Endodermal cell (in vitro differentiated cells): ENCODE data around the gene RORB. TPM values are rescaled to one million over a fixed set of nuclear protein-coding genes. Genes with fewer than 3 reads are reported as not detected.

Source experiments
- DNase-seq: peaks from one replicate; pipeline ENCODE4 v3.0.0-alpha.2; 2017
- H3K27ac ChIP-seq: 2 replicates; pipeline ENCODE4 v1.5.1; 2013; ENCODE audit warnings: mild to moderate bottlenecking, low read depth, low read length, moderate library complexity
- H3K27me3 ChIP-seq: 2 replicates; pipeline ENCODE4 v1.6.1; 2013; ENCODE audit warnings: mild to moderate bottlenecking, low read length, moderate library complexity; ENCODE audit not compliant: insufficient read depth, control insufficient read depth, poor library complexity, severe bottlenecking
- H3K36me3 ChIP-seq: 2 replicates; pipeline ENCODE4 v1.7.0; 2013; ENCODE audit warnings: mild to moderate bottlenecking, low read length, moderate library complexity; ENCODE audit not compliant: control insufficient read depth, insufficient read depth
- H3K4me1 ChIP-seq: one replicate; pipeline ENCODE4 v1.7.0; 2013; ENCODE audit warnings: low read length; ENCODE audit not compliant: control insufficient read depth, insufficient read depth
- H3K4me3 ChIP-seq: 2 replicates; pipeline ENCODE4 v1.5.1; 2013; ENCODE audit warnings: mild to moderate bottlenecking, low read length, moderate library complexity
- H3K9ac ChIP-seq: 2 replicates; pipeline ENCODE4 v1.6.1; 2013; ENCODE audit warnings: mild to moderate bottlenecking, low read length, moderate library complexity; ENCODE audit not compliant: poor library complexity, severe bottlenecking; ENCODE audit errors: extremely low read depth
- H3K9me3 ChIP-seq: 2 replicates; pipeline ENCODE4 v1.6.1; 2013; ENCODE audit warnings: mild to moderate bottlenecking, low read length, moderate library complexity; ENCODE audit not compliant: control insufficient read depth
- H3K27ac Mint-ChIP-seq: 2 replicates; pipeline ENCODE4 v1.8.0; 2020; ENCODE audit warnings: mixed read lengths
- H3K27me3 Mint-ChIP-seq: 2 replicates; pipeline ENCODE4 v1.8.0; 2021; ENCODE audit warnings: mild to moderate bottlenecking, mixed read lengths; ENCODE audit not compliant: insufficient read depth
- H3K36me3 Mint-ChIP-seq: 2 replicates; pipeline ENCODE4 v1.8.0; 2020; ENCODE audit warnings: low read depth, mixed read lengths
- H3K4me1 Mint-ChIP-seq: 2 replicates; pipeline ENCODE4 v1.8.0; 2020; ENCODE audit warnings: mixed read lengths
- H3K4me3 Mint-ChIP-seq: 2 replicates; pipeline ENCODE4 v1.8.0; 2020; ENCODE audit warnings: mild to moderate bottlenecking, moderate library complexity, mixed read lengths
- H3K9me3 Mint-ChIP-seq: 2 replicates; pipeline ENCODE4 v1.8.0; 2020; ENCODE audit warnings: mild to moderate bottlenecking, mixed read lengths
- CTCF ChIP-seq: fragments of 200-600 bp; sonication (generic); conservative IDR thresholded peaks from 2 replicates; pipeline ENCODE4 v1.5.0; 2021; ENCODE audit warnings: antibody characterized with exemption, mild to moderate bottlenecking
- WGBS, 2 experiments: methylation state at CpG; one replicate each; pipeline versions ENCODE4 v1.1.5 to v1.1.7; 2013; ENCODE audit warnings: missing lambda C conversion rate in 2 of 2, mixed read lengths in 1 of 2; ENCODE audit not compliant: insufficient coverage in 1 of 2, insufficient read length in 1 of 2; 5-methylcytosine and 5-hydroxymethylcytosine counted together
- total RNA-seq, 2 donors: library from RNA; stranded (reverse); fragmentation: NEBNext Ultra II Directional in 1 of 2; extraction: Animal tissue kit (Norgen Biotek cat#: 25700) in 1 of 2; gene quantifications; 2 replicates in 1 of 2; 3 replicates in 1 of 2; pipeline ENCODE4 v1.2.1, GENCODE V29; 2021

Gene RORB
- total RNA-seq, 2 donors from 2014 or later: 0.18 to 0.88 TPM

- Histone ChIP-seq H3K9ac (no peak overlapping the region), H3K4me3 (no peak overlapping the region), H3K4me1 (no peaks in the 10 kb centered on the region), H3K27ac (no peak overlapping the region), H3K9me3 (no peaks in the 10 kb centered on the region), H3K27me3 (no peaks in the 10 kb centered on the region), H3K36me3 (no peaks in the 10 kb centered on the region)
- 100% methylated on average over 1 of the region's 4 CpGs for WGBS, 2 experiments
- no peaks in the 10 kb centered on the region for H3K27me3 Mint-ChIP-seq
- no peak overlapping the region for H3K4me3 Mint-ChIP-seq
- H3K4me1 Mint-ChIP-seq: peaks cover 3% of the 10 kb centered on the region
- no peaks in the 10 kb centered on the region for H3K9me3 Mint-ChIP-seq
- no peaks in the 10 kb centered on the region for H3K36me3 Mint-ChIP-seq
- H3K27ac Mint-ChIP-seq: no peak overlapping the region
- DNase-seq: no peak
- TF ChIP-seq CTCF: no peak
These were observed 16.1 kb downstream of the RORB start for GRCh38 chr9:74513221-74513620.

- Histone ChIP-seq H3K9ac (no peak overlapping the region), H3K36me3 (no peaks in the 10 kb centered on the region), H3K4me1 (no peaks in the 10 kb centered on the region), H3K27ac (no peak overlapping the region), H3K9me3 (no peaks in the 10 kb centered on the region), H3K4me3 (no peak overlapping the region), H3K27me3 (no peaks in the 10 kb centered on the region)
- TF ChIP-seq CTCF: no peak
- Mint-ChIP-seq H3K9me3 (no peaks in the 10 kb centered on the region), H3K4me1 (peaks cover 3% of the 10 kb centered on the region), H3K36me3 (no peaks in the 10 kb centered on the region), H3K4me3 (no peak overlapping the region), H3K27me3 (no peaks in the 10 kb centered on the region), H3K27ac (no peak overlapping the region)
- DNase-seq: no peak
- 71 to 96% methylated on average over 1 to 4 of the region's 4 CpGs for WGBS, 2 experiments
These were observed 20.1 kb downstream of the RORB start for GRCh38 chr9:74517188-74517587.

DNA sequence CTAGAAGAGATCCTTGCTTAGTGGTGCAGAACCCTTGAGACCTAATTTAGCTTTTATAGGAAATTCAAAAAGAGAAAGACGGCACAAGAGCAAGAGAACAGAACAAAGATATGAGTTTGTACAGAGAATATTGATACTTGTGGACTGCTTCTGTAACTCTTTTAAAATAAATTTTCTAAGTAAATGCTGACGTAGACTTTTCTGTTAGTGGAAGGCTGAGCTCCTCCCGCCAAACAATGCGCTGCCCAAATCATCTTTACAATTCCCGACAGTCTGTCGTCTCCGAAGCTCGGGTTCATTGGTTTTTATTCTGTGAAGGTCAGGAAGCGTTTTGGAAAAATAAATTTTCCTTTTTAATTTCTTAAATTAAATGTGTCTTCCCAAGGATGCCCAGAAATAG lies 22.3 kb downstream of the RORB start:
- Histone ChIP-seq H3K4me1 (no peaks in the 10 kb centered on the region), H3K4me3 (no peak overlapping the region), H3K9me3 (no peaks in the 10 kb centered on the region), H3K9ac (no peak overlapping the region), H3K27me3 (no peaks in the 10 kb centered on the region), H3K27ac (no peak overlapping the region), H3K36me3 (no peaks in the 10 kb centered on the region)
- Mint-ChIP-seq H3K4me3 (no peak overlapping the region), H3K27me3 (no peaks in the 10 kb centered on the region), H3K4me1 (peaks cover 6% of the 10 kb centered on the region), H3K36me3 (no peaks in the 10 kb centered on the region), H3K27ac (no peak overlapping the region), H3K9me3 (no peaks in the 10 kb centered on the region)
- no peak for DNase-seq
- WGBS, 2 experiments: 94 to 96% methylated on average over 4 to 9 of the region's 9 CpGs
- TF ChIP-seq CTCF: no peak
